GM19351 (cell line): ENCODE data around the gene RUNX3.
"Not testable (repeated sequence)": the region's sequence is repeated elsewhere in the genome, so short reads cannot be mapped to it uniquely, and the experiment has no call there.

Experiments used
- ATAC-seq: cut with Tn5 transposase; IDR thresholded peaks from one replicate; pipeline ENCODE4 v1.9.1; 2021; ENCODE audit warnings: mild to moderate bottlenecking, moderate library complexity; ENCODE audit not compliant: unreplicated experiment

RUNX3 gene

GRCh38 chr1:24914226-24915069 is 15.6 kb downstream of the RUNX3 start:
- no peak for ATAC-seq

DNA sequence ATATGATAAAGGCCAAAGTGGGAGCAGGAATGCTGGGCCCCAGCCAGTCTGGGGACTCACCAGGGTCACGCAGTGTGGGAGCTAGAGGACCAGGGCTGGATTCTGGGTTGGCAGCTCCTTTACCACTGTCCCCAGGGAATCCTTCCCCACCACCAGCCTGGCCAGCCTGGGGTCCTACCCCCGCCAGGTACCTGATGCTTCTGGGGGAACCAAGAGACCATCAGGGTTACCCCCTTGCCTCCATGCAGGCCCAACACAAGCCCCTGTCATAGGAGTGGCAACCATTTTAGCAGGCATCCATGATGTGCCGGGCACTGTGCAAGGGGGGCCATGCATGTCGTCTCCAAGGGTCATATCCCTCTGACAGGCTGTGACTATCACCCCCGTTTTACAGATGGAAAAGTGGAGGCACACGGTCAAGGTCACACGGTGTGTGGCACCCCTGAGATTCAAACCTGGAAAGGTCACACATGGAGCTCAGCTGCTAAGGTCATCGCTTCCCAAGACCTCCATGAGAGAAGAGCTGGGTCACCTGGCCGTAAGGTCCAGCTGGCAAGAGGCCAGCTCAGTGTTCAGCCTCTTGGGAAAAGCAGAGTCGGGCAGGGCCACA is 16.4 kb downstream of the RUNX3 start:
- no peak for ATAC-seq

- no peak for ATAC-seq
Observed at GRCh38 chr1:24913274-24913604, 16.8 kb downstream of the RUNX3 start.

- ATAC-seq, result no peak
Observed at GRCh38 chr1:24912376-24913273, 17.5 kb downstream of the RUNX3 start.

DNA sequence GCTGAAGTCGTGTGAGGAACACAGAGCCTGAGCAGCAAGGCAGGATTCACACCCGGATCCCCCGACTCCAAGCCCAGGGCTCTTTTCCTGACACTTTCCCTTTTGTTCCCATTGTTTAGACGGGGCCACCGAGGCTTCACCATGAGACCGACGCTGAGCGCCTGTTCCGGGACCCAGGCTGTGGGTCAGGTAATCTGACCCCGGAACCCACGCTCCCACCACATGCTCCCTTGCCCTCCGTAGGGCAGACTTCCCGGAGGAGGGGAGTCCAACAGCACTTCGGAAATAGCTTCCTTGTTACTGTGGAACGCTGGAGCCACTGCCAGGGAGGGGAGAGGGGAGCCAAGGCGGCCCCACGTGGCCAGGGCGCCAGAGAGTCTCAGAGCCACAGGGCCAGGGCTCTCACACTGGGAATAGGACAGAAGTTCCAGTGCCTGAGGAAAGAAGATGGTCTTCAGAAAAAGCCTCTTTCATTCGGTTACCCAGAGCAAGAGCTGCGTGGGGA is 18.4 kb downstream of the RUNX3 start:
- ATAC-seq, result no peak

- no peak for ATAC-seq
Observed at GRCh38 chr1:24910751-24911650, 19.1 kb downstream of the RUNX3 start.

DNA sequence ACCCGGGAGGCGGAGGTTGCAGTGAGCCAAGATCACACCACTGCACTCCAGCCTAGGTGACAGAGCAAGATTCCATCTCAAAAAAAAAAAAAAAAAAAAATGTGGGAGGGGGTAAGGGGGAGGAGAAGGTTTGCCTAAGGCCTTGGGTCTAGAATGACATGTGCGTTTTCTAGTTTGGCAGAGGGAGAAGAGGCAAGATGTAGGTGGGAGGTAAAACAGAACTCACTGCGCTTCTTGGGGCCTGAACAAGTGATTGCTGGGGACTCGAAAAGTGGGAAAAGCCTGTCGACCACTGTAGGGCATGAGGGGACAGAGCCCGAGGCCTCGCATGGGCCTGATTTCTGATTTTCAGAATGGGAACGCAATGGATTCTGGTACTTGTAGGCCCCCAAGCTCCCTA is 19.9 kb downstream of the RUNX3 start:
- ATAC-seq, result no peak

DNA sequence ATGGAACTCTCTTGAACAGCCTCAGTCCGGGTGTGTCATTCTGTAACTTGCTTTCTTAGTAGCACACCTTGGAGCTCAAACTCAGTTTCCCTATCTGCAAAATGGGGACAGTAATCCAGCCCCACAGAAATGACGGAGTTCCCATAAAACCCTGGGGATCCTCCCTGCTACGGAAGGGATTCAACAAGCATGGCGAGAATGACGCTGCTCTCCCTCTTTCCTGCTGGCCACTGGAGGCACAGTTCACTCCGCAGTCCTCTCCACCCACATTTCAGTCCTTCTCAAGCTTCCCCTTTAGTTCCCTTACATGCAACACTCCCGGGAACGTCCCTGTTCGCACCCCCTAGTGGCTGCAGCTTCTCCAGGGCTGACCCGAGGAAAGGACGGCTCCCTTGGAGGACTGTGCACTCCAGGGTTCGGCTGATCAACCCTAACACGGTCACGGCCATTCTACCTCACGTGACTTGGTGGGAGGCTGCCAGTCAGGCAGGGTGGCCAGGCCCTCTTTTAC is 20.6 kb downstream of the RUNX3 start:
- no peak for ATAC-seq

DNA sequence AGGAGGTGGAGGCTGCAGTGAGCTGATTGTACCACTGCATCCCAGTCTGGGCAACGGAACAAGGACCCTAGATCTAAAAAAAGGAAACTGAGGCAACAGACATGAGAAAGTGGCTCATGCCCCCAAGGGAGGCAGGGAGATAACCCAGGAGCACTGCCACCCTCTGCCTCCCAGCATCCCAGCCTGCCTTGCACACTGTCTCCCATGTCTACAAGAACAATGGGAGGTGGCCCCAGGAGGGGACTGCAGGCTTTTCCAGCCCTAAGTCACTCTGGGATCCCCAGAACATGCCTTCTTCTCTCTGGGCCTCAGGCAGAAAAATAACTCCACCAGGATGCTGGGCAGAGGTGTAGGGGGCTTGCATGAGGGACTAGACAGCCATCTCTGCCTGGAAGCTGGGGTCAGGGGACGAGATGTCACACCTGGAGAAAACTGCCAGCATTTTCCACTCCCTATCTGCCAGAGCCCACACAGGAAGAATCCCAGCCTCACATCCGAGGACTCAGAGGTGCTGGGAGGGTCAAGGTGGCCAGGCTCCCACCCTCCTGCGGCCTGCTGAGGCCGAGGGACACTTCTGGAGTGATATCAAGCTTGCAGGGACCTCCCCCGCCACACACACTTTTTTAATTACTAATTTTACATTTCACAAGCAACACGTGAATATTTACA is 21.4 kb downstream of the RUNX3 start:
- no peak for ATAC-seq

DNA sequence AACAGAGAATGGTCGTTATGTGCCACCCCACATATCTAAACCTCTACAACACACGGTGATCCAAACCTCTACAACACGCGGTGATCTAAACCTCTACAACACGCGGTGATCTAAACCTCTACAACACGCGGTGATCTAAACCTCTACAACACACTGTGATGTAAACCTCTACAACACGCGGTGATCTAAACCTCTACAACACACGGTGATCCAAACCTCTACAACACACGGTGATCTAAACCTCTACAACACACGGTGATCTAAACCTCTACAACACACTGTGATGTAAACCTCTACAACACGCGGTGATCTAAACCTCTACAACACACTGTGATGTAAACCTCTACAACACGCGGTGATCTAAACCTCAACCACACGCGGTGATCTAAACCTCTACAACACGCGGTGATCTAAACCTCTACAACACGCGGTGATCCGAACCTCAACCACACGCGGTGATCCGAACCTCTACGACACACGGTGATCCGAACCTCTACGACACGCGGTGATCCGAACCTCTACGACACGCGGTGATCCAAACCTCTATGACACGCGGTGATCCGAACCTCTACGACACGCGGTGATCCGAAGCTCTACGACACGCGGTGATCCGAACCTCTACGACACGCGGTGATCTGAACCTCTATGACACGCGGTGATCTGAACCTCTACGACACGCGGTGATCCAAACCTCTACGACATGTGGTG is 22.3 kb downstream of the RUNX3 start:
- ATAC-seq, result not testable (repeated sequence)

- ATAC-seq, result no peak
Observed at GRCh38 chr1:24906760-24907490, 23.2 kb downstream of the RUNX3 start.

- ATAC-seq, result no peak
Observed at GRCh38 chr1:24905979-24906720, 23.9 kb downstream of the RUNX3 start.

DNA sequence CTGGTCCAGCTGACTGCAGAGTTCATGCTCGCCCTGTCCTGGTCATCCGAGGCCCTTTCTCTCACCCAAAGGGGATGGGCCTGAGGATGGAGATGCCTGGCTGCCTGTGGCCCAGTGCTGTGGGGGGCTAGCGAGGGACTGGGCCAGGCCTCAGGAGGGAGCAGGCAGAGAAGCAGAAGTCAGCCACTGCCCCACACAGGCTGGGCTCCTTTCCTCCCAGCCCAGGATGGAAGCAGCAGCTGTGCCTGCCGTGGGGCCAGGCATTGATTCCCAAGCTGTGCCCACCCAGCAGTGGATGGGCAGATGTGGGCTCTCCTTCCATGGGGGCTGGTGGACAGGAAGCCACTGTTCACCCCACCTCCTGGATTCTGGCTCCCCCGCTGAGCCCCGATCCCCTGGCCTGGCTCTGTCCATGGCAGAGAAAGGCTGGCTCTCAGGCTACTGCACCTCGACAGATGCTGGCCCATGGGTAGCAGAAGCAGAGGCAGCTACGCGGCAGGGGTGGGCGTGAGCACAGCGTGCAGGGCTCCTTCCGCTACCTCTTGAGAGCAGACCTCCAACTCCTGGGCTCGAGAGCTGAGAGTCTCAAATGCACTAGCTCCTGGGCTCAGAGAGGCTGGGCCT is 24.6 kb downstream of the RUNX3 start:
- no peak for ATAC-seq

DNA sequence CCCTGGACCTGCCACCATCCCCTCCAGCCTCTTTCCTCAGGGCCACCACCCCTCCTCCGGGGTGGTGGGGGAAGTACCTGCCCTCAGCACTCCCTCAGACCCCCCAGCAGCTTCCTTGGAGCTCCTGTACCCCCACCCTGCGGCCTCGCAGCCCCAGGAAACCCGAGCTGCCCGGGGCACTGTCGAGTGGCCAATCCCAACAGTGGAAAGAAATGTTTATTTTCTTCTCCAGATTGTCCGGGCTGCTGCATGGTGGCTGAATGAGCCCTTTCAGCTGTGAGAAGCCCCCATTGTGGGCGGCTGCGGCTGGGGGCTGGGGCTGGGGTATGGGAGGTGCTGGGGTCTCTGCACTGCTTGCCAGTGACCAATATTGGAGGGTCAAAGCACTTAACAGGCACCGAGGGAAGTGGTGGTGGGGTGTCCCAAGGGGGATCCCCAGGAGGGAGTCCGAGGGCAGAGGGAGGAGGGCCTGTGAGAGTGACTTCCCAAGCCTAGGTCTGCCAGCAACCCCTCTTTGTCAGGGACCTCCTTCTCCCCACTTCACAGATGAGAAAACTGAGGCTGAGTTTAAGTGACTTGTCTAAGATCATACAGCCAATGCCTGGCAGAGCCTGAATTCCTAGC is 25.2 kb downstream of the RUNX3 start:
- ATAC-seq, result no peak

DNA sequence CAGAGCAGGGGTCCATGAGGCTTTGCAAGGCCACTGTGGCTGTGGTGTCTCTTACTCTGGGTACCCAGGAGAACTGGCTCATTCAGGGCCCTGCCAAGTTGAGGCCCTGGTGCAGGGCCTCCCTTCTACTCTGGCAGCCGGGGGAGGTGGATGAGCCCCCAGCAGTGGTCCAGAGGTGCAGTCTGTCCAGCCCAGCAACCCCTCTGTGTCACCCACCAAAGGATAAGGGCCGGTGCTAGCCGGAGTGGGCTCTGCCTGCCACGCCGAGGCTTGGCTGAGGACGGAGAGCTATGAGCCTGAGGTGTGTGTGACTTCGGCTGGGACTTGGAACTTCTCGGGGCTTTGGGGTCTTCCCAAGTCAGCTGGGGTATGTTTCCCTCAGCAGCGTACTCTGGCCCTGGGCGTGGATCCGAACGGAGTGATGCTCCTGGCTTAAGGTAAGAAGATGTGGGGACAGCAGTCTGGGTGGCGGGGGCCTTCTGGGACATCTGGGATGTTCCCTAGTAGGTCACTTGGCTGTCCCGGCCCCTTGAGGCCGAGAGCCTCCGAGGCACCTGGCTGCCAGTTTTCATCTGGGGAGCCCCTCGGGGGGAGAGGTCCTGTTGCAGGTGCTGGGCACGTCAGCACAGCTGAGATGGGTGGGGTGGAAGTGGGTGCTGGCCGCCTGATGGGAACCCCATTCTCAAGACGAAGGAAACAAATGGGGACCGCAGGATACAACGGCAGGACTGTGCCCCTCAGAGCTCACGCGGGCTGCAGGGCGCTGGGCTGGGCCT is 25.9 kb downstream of the RUNX3 start:
- ATAC-seq, result no peak

DNA sequence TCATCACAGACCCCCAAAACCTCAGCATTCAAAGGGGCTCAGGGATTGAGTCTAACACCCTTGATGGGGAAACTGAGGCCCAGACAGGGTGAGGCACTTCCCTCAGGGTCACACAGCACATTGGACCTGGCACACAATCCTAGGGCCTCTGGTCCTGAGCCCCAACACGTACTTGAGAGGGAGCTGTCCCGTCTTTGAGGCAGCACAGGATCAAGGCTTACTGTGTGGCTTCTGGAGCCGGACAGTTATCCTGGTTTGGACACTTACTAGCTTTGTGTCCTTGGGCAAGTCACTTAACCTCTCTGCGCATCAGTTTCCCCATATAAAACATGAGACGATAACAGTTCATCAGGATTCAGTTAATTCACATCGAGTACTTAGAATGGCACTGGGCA is 26.5 kb downstream of the RUNX3 start:
- ATAC-seq, result no peak
